ENCODE results near the gene PIGV. TPM values are rescaled to one million over a fixed set of nuclear protein-coding genes. Genes with fewer than 3 reads are reported as not detected.

PIGV gene
- total and polyA plus RNA-seq, 12 donors: 6.7 to 43.1 (median 28.4) TPM

DNA sequence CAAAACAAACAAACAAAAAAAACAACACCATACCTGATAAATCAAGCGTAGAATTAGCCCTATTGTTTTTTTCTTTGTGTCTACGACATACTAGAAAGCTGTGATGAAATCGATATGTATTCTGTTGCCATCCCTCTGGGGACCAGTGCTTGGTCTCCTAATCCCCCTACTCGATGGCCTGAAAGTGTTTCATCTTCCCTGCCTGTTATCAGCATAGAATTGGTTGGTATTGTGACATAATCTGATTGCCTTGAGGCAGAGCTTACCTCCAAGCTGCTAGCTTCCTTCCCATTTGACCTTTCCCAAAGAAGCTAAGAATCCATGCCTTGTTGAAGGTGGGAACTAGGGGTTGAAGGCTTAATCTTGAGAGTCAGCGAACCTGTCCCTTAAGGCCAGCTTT lies 40.7 kb upstream of the PIGV start:
- Histone ChIP-seq H3K27me3 (no peaks in the 10 kb centered on the region), H3K36me3 (replicated peaks in 1 of 2) (peaks cover 0 to 21% of the 10 kb centered on the region in 2 donors), H3K4me3 (no peak overlapping the region), H3K4me1 (replicated peaks in 1 of 2) (peaks cover 28 to 77% of the 10 kb centered on the region in 2 donors), H3K27ac (peak overlapping the region in 1 of 5 donors; percentile 17), H3K9me3 (replicated peaks in 1 of 3) (no peaks in the 10 kb centered on the region)
- 81 to 91% (median 90%) methylated on average over 5 of the region's 5 CpGs for WGBS, 4 donors
- no peak for DNase-seq
- intact Hi-C loops (cut with DNase I): no loop called here
- TF ChIP-seq, protein P1, sequence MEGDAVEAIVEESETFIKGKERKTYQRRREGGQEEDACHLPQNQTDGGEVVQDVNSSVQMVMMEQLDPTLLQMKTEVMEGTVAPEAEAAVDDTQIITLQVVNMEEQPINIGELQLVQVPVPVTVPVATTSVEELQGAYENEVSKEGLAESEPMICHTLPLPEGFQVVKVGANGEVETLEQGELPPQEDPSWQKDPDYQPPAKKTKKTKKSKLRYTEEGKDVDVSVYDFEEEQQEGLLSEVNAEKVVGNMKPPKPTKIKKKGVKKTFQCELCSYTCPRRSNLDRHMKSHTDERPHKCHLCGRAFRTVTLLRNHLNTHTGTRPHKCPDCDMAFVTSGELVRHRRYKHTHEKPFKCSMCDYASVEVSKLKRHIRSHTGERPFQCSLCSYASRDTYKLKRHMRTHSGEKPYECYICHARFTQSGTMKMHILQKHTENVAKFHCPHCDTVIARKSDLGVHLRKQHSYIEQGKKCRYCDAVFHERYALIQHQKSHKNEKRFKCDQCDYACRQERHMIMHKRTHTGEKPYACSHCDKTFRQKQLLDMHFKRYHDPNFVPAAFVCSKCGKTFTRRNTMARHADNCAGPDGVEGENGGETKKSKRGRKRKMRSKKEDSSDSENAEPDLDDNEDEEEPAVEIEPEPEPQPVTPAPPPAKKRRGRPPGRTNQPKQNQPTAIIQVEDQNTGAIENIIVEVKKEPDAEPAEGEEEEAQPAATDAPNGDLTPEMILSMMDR (IDR thresholded peaks at IDR 0.05): no peak
- no peak for TF ChIP-seq POLR2A (IDR thresholded peaks at IDR 0.05)

DNA sequence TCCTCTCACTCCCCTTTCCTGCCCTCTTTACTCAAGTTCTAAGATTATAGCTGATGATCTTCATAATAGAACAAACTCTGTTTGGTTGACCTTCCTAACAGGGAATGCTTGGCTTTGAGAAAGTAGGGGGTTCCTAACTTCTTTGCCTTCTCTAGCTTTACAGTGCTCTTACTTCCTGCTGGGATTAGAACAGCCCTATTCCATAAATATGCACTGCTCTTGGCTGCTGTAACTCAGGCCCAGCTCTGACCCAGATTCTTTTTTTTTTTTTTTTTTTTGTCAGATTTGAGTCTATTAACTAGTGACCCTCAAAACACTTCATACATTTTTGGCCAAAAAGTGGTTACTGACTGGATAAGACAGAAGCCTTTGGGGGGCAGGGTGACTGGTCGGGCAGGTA lies 39.4 kb upstream of the PIGV start:
- WGBS, 4 donors: 78 to 100% (median 87%) methylated on average over 1 of the region's 1 CpG
- Histone ChIP-seq H3K4me3 (no peak overlapping the region), H3K9me3 (replicated peaks in 1 of 3) (no peaks in the 10 kb centered on the region), H3K27me3 (no peaks in the 10 kb centered on the region), H3K36me3 (replicated peaks in 1 of 2) (peaks cover 0 to 19% of the 10 kb centered on the region in 2 donors), H3K27ac (peak overlapping the region in 1 of 5 donors; percentile 47), H3K4me1 (replicated peaks in 1 of 2) (peaks cover 32 to 83% of the 10 kb centered on the region in 2 donors)
- DNase-seq: no peak
- TF ChIP-seq, protein P1 (IDR thresholded peaks at IDR 0.05): no peak
- no peak for TF ChIP-seq POLR2A (IDR thresholded peaks at IDR 0.05)
- intact Hi-C loops (cut with DNase I): no loop called here

DNA sequence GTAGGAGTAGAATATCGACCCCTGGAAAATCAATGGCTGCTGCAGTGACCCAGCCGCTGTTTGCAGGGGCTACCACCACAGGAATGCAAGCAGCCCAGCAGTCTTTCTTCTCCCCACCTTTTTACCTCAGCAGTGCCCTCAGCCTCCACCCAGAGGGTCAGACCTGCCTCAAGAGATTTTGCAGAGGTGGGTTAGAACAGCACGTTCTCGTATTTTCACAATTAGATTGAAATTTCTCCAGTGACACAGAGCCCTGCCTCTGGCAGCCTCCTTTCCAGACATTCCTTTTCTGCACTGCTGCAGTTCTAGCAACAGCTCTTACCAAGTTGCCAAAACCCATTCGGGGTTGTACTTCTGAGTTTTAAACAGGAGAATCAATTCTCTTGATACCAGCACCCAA lies 38.3 kb upstream of the PIGV start:
- intact Hi-C loops (cut with DNase I): no loop called here
- Histone ChIP-seq H3K4me3 (no peak overlapping the region), H3K27ac (peak overlapping the region in 2 of 5 donors; percentile 28 to 31), H3K36me3 (replicated peaks in 1 of 2) (peaks cover 0 to 19% of the 10 kb centered on the region in 2 donors), H3K9me3 (replicated peaks in 1 of 3) (no peaks in the 10 kb centered on the region), H3K27me3 (no peaks in the 10 kb centered on the region), H3K4me1 (replicated peaks in 1 of 2) (peaks cover 36 to 83% of the 10 kb centered on the region in 2 donors)
- DNase-seq: no peak
- 78 to 91% (median 81%) methylated on average over 5 of the region's 5 CpGs for WGBS, 4 donors
- no peak for TF ChIP-seq POLR2A (IDR thresholded peaks at IDR 0.05)
- TF ChIP-seq, protein P1 (IDR thresholded peaks at IDR 0.05): no peak

DNA sequence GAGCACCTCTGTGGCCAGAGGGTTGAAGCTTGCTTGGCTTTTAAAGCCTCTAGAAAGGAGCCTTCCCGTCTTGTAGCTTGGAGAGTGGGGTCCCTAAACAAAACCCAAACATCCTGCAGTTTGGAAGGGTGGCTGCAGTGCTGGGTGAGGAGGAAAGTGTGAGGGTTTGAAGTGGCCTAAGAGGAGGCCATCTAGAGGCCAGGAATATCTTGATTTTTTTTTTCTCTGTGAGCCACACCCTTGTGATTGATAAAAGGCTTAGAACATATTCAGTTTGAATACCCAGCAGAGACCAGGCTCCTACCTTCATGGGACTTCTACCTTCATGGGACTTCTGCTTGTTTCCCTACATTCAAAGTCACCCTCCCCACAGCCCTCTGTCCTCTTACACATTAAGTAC lies 37.3 kb upstream of the PIGV start:
- Histone ChIP-seq H3K4me1 (replicated peaks in 1 of 2) (peaks cover 27 to 83% of the 10 kb centered on the region in 2 donors), H3K4me3 (no peak overlapping the region), H3K27me3 (no peaks in the 10 kb centered on the region), H3K27ac (peak overlapping the region in 2 of 5 donors; percentile 28 to 31), H3K9me3 (replicated peaks in 1 of 3) (no peaks in the 10 kb centered on the region), H3K36me3 (replicated peaks in 1 of 2) (peaks cover 0 to 19% of the 10 kb centered on the region in 2 donors)
- no peak for DNase-seq
- WGBS, 4 donors: 71 to 100% (median 94%) methylated on average over 1 of the region's 1 CpG
- intact Hi-C loops (cut with DNase I): no loop called here
- no peak for TF ChIP-seq POLR2A (IDR thresholded peaks at IDR 0.05)
- TF ChIP-seq, protein P1 (IDR thresholded peaks at IDR 0.05): no peak

All from adrenal gland (tissue), 12 donors.